Activated CD8-positive, alpha-beta memory T cell treated with anti-CD3 and anti-CD28 coated beads, Interleukin-2, amount 50 U/mL, for 1 hour (primary cell): Measurements from ENCODE around the gene AGTRAP.

ENCODE experiments used
- DNase-seq: peaks from one replicate; pipeline ENCODE4 v3.0.0-alpha.2; 2020; ENCODE audit errors: extremely low read depth

Gene AGTRAP

GRCh38 chr1:11706292-11706691 lies 29.6 kb upstream of the AGTRAP start:
- no peak for DNase-seq

DNA sequence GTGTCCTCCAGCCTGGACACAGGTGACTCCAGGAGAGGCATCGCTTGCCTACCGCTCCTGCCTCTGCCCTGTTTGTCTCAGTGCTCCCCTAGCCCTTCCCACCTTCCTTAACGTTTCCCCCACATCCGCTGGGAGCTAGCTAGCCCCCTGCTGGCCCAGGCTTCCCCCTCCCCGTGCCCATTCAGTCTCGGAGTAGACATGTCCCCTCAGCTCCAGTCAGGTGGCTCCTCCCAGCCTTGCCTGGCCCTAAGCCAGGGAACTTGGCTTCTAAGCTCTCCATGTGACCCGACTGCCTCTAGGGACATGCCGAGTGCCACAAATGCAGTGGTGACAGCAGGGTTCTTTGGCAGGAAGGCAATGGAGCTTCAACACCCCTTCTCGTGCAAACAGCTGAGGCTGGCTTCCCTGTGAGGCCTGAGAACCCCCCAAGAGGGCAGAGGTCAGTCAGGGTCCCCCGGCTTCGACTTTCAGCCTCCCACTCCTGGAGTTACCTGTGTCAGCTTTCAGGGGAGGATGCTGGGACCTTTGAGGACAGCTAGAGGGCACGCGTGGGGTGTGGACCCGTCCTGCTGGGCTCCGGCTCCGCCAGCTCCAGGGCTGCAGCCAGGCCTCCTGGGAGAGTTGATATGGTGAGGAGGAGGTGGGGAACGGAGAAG lies 28.2 kb upstream of the AGTRAP start:
- no peak for DNase-seq

DNA sequence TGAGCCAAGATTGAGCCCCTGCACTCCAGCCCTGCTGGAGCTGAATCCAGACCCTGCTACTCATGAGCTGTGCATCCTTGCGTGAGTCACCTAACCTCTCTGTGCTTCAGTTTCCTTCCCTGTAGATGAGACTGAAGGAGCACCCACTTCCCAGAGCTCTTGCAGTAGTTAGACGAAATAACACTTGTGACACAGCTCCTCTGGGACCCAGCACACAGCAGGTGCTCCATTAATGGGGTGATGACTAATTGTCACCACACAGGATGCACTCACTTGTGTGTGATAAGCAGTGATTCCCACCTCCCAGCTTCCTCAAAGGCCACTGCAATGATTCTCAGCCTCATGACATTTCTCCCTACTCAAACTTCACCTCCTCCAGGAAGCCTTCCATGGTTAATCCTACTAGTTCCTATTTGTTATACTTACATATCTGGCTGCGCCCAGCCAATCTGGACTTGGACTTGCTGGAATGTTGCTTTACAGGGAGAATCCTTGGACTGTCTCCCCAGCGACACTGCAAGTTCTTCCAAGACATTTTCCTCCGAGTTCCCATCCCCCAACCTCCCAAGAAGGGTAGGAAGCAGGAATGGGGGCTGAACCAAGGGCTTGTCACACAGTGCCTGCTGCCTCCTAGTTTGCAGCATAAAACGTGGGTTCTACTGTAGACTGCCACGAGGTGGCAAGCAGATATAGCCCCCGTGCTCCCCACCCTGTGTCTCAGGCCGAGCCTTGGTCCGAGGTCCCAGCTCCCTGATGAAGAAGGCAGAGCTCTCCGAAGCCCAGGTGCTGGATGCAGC lies 27.2 kb upstream of the AGTRAP start:
- DNase-seq: no peak

GRCh38 chr1:11711490-11711889 lies 24.4 kb upstream of the AGTRAP start:
- DNase-seq: no peak

GRCh38 chr1:11712285-11712684 lies 23.7 kb upstream of the AGTRAP start:
- no peak for DNase-seq

DNA sequence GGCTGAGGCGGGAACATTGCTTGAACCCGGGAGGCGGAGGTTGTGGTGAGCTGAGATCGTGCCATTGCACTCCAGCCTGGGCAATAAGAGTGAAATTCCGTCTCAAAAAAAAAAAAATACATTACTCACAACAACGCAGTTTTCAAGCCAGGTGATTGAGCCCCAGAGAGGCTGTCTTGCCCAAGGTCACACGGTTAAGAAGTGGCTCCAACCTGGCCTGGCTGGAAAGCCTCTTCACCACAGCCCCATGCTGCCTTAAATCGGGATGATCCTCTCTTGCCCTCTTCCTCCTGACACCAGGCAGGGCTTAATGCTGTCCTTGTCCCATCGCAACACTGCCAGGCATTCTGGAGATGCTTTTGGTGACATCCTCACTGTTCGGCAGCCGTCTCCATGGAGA lies 22.8 kb upstream of the AGTRAP start:
- no peak for DNase-seq

GRCh38 chr1:11714831-11715575 lies 20.9 kb upstream of the AGTRAP start:
- no peak for DNase-seq

DNA sequence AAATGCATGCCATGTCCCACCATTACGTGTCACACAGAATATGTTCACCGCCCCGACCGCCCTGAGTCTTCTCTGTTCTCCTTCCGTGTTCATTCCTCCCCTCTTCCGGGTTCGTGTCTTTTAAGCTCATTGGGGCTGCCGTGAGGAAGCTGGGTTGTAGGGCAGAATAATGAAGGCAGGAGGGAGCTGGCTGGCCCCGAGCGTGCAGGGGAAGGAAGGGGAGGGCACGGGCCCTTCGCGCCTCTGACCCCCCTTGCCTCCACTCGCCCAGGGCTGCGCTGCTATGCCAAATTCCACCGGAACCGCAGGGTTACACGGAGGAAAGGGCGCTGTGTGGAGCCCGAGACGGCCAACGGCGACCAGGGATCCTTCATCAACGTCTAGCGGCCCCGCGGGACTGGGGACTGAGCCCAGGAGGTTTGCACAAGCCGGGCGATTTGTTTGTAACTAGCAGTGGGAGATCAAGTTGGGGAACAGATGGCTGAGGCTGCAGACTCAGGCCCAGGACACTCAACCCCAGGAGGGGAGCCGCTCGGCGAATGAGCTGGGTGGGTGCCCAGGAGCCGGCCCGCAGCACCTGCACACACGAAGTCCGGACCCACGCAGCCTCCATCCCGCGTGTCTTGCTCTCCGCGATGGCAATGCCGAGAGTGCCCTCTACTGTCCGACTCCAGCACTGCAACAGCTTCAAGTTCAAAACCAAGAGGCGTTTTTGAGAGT lies 16.5 kb upstream of the AGTRAP start:
- DNase-seq: peak; percentile 65

- no peak for DNase-seq
Observed at GRCh38 chr1:11720033-11720376, 15.9 kb upstream of the AGTRAP start.

DNA sequence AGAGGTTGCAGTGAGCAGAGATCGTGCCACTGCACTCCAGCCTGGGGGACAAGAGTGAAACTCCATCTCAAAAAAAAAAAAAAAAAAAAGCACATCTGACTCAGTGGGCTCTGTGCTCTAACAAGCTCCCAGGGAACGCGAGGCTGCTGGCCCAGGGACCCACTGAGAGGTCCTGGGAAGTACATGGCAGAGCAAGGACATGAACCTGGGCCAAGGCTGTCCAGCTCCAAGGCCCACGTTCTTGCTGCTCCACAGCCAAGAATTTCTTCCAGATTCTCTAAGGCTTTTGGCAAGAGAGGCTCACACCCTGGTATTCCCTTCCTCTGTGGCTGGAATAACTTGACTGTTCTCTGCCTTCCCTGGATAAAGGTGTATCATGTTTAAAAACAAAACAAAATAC lies 15.4 kb upstream of the AGTRAP start:
- no peak for DNase-seq

DNA sequence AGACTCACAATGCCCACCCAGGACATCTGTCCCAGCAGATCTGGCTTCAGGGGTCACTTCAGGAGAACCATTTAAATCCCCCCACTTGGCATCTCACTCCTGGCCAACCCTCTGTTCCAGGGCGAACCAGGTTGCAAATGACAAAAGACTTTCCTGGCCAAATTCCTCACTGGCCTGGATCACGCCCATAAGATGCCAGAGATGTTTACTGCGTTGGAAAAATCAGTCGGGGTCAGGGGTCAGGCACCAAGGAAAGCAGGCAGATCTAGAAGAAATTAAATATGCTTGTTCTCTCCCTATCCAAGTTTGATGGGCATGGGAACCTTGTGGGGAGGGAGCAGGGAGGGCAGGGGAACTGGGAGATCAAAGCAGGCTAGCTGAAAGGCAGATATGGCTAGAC lies 14.6 kb upstream of the AGTRAP start:
- DNase-seq: no peak

GRCh38 chr1:11722538-11722937 lies 13.4 kb upstream of the AGTRAP start:
- no peak for DNase-seq

DNA sequence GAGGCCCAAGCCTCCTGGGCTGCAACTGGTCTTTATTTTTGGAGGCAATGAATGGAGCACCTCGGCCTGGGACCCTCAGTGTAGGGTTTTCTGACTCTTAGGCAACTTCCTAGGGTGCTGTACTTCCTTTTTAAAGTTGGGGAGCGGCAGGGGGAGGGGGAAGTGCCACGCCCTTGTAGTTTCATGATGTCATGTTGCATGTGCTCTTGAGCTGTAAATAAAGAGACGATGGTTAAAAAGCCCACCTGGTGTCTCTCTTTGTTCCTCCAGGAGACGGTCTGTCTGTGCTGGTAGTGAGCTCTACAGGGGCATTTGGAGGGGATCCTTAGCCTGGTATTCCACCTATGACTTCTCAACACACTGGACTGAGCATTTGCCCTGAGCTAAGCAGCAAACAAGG lies 10.3 kb upstream of the AGTRAP start:
- no peak for DNase-seq

GRCh38 chr1:11727119-11727518 lies 8.8 kb upstream of the AGTRAP start:
- no peak for DNase-seq

DNA sequence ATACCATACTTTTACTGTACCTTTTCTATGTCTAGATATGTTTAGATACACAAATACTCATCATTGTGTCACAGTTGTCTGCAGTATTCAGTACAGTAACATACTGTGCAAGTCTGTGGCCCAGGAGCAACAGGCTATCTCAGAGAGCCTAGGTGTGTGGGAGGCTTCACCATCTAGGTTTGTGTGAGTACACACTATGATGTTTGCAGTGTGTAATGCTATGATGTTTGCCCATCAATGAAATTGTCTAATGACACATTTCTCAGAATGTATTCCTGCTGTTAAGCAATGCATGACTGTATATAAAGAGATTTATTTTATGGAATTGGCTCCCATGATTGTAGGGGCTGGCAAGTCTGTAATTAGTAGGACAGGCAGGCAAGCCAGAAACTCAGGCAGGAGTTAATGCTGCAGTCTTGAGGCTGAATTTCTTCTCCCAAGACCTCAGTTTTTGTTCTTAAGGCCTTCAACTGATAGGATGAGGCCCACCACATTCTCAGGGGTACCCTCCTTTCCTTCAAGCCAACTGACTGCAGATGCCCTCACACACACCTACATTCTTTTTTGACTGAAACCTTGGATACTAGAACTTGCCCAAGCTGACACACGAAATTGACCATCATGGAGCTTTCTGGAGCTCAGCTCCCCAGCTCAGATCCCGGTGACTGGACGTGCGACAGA lies 7.7 kb upstream of the AGTRAP start:
- no peak for DNase-seq

DNA sequence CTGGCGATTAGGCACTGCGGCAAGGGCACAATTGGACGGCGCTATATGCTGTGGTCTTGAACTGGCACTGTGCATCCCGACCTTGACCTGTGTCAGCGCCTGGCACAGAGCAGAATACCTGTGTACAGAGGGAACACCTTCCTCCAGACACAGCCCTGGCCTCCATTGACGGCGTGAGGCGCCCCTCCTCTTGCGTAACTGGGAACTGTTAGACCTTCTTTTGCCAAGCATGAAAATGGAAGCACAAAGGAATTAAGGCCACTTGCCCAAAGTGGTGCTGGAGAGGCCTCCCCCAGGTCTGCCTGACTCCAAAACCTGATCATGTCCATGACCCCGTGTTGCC lies 6.8 kb upstream of the AGTRAP start:
- DNase-seq: no peak

- no peak for DNase-seq
Observed at GRCh38 chr1:11729498-11730428, 6.2 kb upstream of the AGTRAP start.

DNA sequence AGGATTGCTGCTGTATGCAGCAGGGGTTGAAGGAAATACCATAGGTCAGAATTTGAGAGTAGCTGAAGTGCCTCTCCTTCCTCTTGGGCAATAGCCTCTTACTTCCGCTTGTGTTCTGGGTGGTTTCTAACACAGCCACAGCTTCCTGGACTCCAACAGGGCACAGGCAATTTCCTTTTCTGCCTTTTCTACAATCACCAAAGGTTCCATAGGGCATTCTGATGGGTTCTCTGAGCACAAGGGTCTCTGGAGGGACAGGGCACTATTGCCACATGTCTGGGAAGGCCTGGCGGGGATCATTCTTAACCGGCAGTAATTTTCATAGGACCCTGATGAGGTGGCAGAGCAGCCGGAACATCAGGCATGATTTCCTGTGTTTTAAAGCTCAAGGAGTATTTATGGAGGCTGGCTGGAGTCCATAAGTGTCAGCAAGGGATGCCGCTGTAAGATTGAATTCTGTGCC lies 5.5 kb upstream of the AGTRAP start:
- DNase-seq: no peak

- no peak for DNase-seq
Observed at GRCh38 chr1:11731691-11732283, 4.1 kb upstream of the AGTRAP start.

GRCh38 chr1:11733306-11733705 lies 2.6 kb upstream of the AGTRAP start:
- no peak for DNase-seq
